Measurements from ENCODE around the gene MAPK11.

- no peak for TF ChIP-seq CTCF (IDR thresholded peaks at IDR 0.05)
- no peak for TF ChIP-seq POLR2A (IDR thresholded peaks at IDR 0.05)
These were observed 29.0 kb upstream of the MAPK11 start for GRCh38 chr22:50298937-50299784.

All from lower leg skin (tissue), 3 donors.